Skeletal muscle cell (primary cell): Measurements from ENCODE around the gene LTA4H.

ENCODE experiments used
- DNase-seq: peaks from one replicate; pipeline ENCODE4 v3.0.0-alpha.2; 2010; ENCODE audit warnings: low read depth
- H3K4me3 ChIP-seq: 2 replicates; pipeline ENCODE4 v1.5.1; 2011; ENCODE audit warnings: low read depth, mild to moderate bottlenecking, control low read depth, low read length, moderate library complexity

Gene LTA4H

GRCh38 chr12:96061323-96061722 lies 25.9 kb upstream of the LTA4H start:
- H3K4me3 ChIP-seq: no peak overlapping the region
- no peak for DNase-seq

- H3K4me3 ChIP-seq: no peak overlapping the region
- DNase-seq: no peak
Observed at GRCh38 chr12:96060041-96060440, 24.7 kb upstream of the LTA4H start.

DNA sequence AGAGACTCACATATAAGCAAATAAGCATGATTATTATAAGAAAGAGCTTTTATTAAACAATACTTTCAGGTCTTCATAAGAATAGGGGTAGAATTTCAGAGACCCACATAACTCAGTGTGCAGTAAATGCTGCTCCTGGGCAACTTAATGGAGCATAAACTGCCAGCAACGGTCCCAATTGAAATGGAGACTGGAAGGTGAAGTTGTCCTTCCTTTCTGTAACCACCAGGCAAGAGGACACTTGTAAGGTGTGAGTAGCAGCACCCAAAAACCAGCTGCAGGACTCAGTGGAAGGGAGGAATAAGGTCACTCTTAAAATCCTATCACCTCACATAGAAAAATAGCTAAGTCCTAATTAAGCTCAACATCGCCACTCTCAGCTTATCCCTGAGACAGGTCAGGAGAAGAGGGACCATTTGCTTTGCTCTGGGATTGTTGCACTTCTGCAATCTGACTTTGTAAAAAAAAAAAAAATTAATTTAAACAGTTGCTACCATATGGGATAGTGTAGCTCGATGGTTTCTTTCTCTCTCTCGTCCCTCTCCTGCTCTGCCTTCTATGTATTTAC lies 22.7 kb upstream of the LTA4H start:
- DNase-seq: no peak
- no peak overlapping the region for H3K4me3 ChIP-seq

GRCh38 chr12:96056646-96057455 lies 21.5 kb upstream of the LTA4H start:
- no peak overlapping the region for H3K4me3 ChIP-seq

DNA sequence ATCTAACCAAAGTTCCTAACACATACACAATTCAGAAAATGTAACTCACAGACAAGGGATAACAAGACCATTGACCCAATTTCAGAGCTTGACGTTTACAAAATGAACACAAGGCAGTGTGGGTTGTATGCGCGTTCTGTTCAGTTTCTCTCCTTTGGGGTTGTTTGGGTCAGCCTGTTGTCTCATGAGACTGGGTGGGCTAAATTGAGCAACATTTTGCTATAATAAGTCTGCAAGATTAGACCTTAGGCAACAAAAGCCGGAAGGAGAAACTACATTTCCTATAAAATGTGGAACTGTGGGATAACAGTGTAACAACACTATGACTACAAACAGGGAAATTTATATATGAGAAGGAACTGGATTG lies 18.8 kb upstream of the LTA4H start:
- no peak overlapping the region for H3K4me3 ChIP-seq
- no peak for DNase-seq

More at GRCh38 chr12:96056646-96057455, 21.5 kb upstream of the LTA4H start:
- DNase-seq: no peak

- H3K4me3 ChIP-seq: no peak overlapping the region
- no peak for DNase-seq
Observed at GRCh38 chr12:96053476-96054243, 18.3 kb upstream of the LTA4H start.

DNA sequence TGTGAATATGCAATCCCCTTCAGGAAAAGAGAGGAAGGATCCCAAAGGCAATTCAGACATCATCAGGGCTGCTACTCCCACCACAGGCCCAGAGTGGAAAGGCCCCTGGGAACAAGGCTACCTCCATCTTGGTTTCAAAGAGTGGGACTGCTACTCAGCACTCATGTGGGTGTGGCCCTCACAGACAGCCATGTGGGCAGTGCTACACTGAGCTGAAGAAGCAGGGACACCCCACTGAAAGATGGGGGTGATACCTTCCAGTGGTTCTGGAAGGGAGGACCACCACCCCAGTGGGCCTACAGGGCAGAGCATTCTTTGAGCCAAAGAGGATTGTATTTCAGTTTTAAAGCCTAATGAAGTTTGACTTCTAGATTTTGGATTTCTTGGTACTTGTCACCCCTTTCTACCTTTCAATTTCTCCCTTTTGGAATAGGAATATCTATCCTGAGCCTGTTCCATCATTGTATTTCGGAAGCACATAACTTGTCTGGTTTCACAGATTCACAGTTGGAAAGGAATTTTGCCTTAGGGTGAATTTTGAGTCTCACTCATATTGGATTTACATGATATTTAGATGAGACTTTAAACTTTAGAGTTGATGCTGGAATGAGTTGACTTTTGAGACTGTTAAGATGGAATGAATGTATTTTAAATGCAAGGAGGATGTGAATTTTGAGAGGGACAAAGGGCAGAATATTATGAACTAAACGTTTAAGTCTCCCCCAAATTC lies 16.5 kb upstream of the LTA4H start:
- H3K4me3 ChIP-seq: no peak overlapping the region
- DNase-seq: no peak

- DNase-seq: no peak
Observed at GRCh38 chr12:96050139-96050538, 14.8 kb upstream of the LTA4H start.

GRCh38 chr12:96049101-96049500 lies 13.7 kb upstream of the LTA4H start:
- DNase-seq: no peak
- H3K4me3 ChIP-seq: no peak overlapping the region

More at GRCh38 chr12:96050139-96050538, 14.8 kb upstream of the LTA4H start:
- H3K4me3 ChIP-seq: no peak overlapping the region

- no peak overlapping the region for H3K4me3 ChIP-seq
Observed at GRCh38 chr12:96048393-96048969, 13.1 kb upstream of the LTA4H start.

DNA sequence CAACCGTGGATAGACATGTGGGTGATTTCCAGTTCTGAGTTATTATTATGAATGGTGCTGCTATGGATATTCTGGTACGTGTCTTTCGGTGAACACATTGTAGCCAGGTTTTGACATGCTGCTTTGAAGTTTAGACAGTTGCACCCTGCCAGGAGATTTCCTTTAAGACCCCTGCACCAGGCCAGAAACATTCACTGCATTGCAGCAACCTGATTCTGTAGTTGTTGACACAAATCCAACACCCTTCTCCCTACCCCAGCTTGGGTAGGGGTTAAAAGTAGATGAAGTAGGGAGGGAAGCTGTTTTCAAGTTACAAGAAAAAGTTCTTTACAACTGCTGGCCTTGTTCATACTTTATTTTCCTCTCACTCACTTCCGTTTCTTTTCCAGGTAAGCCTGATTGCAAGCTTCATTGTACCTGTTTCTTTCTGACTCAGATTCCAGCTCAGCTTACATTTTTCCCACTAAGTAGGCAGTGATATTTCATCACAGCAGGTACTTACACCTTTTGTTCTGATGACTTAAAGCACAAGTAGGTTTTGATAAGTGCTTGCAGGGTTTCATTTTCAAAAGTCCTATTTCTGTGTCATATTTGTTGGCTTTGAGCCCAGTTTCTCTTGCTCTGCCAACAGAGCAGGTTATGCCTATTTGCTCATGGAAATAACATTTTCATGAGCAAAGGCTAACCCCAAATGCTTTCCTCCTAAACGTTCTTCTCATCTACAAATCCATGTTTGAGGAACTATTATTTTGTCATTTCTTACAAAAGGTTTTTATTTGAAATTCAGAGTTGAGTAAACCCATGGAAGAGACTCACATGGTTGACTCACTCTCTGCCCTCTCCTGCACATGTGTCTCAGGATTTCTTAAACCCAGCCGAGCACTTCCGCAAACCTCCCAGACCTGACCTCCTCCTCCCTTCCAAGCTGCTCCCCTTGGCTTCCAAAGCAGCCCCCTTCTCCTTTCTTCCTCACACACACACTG lies 12.1 kb upstream of the LTA4H start:
- H3K4me3 ChIP-seq: no peak overlapping the region
- DNase-seq: no peak

More at GRCh38 chr12:96048393-96048969, 13.1 kb upstream of the LTA4H start:
- no peak for DNase-seq

GRCh38 chr12:96046543-96047228 lies 11.3 kb upstream of the LTA4H start:
- H3K4me3 ChIP-seq: no peak overlapping the region

GRCh38 chr12:96045566-96045965 lies 10.2 kb upstream of the LTA4H start:
- DNase-seq: no peak
- H3K4me3 ChIP-seq: no peak overlapping the region

More at GRCh38 chr12:96046543-96047228, 11.3 kb upstream of the LTA4H start:
- DNase-seq: no peak

- H3K4me3 ChIP-seq: no peak overlapping the region
- no peak for DNase-seq
Observed at GRCh38 chr12:96044943-96045290, 9.5 kb upstream of the LTA4H start.

DNA sequence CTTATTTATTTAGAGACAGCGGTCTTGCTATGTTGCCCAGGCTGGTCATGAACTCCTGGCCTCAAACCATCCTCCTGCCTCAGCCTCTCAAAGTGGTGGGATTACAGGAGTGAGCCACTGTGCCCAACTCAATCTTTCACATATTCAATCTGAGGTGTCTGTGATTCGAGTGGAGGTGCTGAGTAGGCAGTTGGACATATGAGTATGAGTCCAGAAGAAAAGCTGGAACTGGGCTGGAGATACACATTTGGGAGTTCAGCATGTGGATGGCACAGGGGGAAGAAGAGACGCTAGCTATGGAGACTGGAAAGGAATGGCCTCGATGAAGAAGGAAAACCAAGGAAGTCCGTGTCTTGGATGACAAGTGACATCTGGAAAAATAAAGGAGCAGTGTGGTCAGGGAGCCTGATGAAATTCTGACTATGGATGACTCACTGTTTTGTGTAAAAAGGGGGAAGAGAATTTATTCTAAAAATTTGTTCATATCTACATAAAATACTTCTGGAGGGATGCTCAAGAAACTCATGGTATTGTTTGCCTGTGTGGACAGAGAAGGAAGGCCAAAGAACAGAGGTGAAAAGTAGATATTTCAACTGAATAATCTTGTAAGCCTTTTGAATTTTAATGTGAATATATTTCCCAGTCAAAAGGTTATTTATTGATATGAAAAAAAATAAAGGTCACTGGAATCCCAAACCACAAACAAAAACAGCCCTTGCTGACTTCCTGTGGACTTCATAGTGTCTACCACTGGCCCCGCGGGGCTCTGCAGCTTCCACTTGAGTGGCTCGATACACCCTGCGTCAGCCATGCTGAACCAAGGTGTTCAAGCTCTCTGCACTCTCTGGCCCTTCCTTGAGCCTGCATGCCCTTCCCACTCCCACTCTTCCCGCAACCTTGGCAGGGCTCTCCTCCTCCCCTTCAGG lies 8.9 kb upstream of the LTA4H start:
- H3K4me3 ChIP-seq: no peak overlapping the region
- peak; percentile 31 for DNase-seq

- DNase-seq: no peak
- H3K4me3 ChIP-seq: no peak overlapping the region
Observed at GRCh38 chr12:96041181-96041580, 5.8 kb upstream of the LTA4H start.
